WTC11 (cell line): ENCODE measurements around the gene ZFPL1. TPM values are rescaled to one million over a fixed set of nuclear protein-coding genes. Genes with fewer than 3 reads are reported as not detected.

ENCODE experiments used
- ATAC-seq: fragments of 200-7000 bp; cut with Tn5 transposase; 2 replicates; pipeline ENCODE4 v1.10.0; 2021; ENCODE audit warnings: mild to moderate bottlenecking, moderate library complexity
- CTCF ChIA-PET: fragments of 300-600 bp; sonication (Branson Sonifier 250); formaldehyde crosslinking; loops from one replicate; lab custom pipeline; 2021; ENCODE audit warnings: antibody characterized with exemption; lab: Charles Lee
- POLR2A ChIA-PET: fragments of 350-600 bp; sonication (Branson Sonifier 250); formaldehyde crosslinking; loops from one replicate; lab custom pipeline; 2021; ENCODE audit warnings: antibody characterized with exemption; lab: Charles Lee
- DNase-seq: peaks from one replicate; pipeline ENCODE4 v3.0.0; 2021; ENCODE audit warnings: low spot score
- H3K27ac Mint-ChIP-seq: 2 replicates; pipeline ENCODE4 v1.8.0; 2021; ENCODE audit warnings: mixed read lengths
- H3K27me3 Mint-ChIP-seq: 2 replicates; pipeline ENCODE4 v1.8.0; 2021; ENCODE audit warnings: low read depth, mild to moderate bottlenecking, moderate library complexity, mixed read lengths
- H3K36me3 Mint-ChIP-seq: 2 replicates; pipeline ENCODE4 v1.8.0; 2021; ENCODE audit warnings: mixed read lengths
- H3K4me1 Mint-ChIP-seq: 2 replicates; pipeline ENCODE4 v1.8.0; 2022; ENCODE audit warnings: mixed read lengths
- H3K4me3 Mint-ChIP-seq: 2 replicates; pipeline ENCODE4 v1.8.0; 2021; ENCODE audit warnings: mild to moderate bottlenecking, moderate library complexity, mixed read lengths
- H3K9me3 Mint-ChIP-seq: 2 replicates; pipeline ENCODE4 v1.8.0; 2021; ENCODE audit warnings: mixed read lengths
- CBFB ChIP-seq: sonication (generic); formaldehyde crosslinking; IDR thresholded peaks from 2 replicates; pipeline ENCODE4 v1.8.1; 2022; ENCODE audit warnings: mild to moderate bottlenecking, low read depth, missing genetic modification reagents
- CREB1 ChIP-seq: sonication (generic); formaldehyde crosslinking; IDR thresholded peaks from 2 replicates; pipeline ENCODE4 v1.8.0; 2023; ENCODE audit warnings: mild to moderate bottlenecking, missing genetic modification reagents
- ELF4 ChIP-seq: sonication (generic); formaldehyde crosslinking; IDR thresholded peaks from 2 replicates; pipeline ENCODE4 v1.8.1; 2022; ENCODE audit warnings: low read depth, mild to moderate bottlenecking, moderate library complexity, missing genetic modification reagents
- SP1 ChIP-seq: sonication (generic); formaldehyde crosslinking; conservative IDR thresholded peaks from 2 replicates; pipeline ENCODE4 v1.8.1; 2022; ENCODE audit warnings: missing genetic modification reagents
- TEAD4 ChIP-seq: sonication (generic); formaldehyde crosslinking; IDR thresholded peaks from 2 replicates; pipeline ENCODE4 v1.8.0; 2022; ENCODE audit warnings: mild to moderate bottlenecking, missing genetic modification reagents
- TP53 ChIP-seq: sonication (generic); formaldehyde crosslinking; IDR thresholded peaks from 2 replicates; pipeline ENCODE4 v1.8.1; 2023; ENCODE audit warnings: mild to moderate bottlenecking, missing genetic modification reagents
- total RNA-seq: library from RNA; stranded (reverse); gene quantifications from 3 replicates; pipeline ENCODE4 v1.2.3, GENCODE V29; 2021
- TF ChIP-seq, protein P1 (sequence below): fragments of 250-450 bp; sonication (Bioruptor Pico); IDR thresholded peaks from 2 replicates; pipeline ENCODE4 v1.9.0; 2021; ENCODE audit warnings: mild to moderate bottlenecking
- TF ChIP-seq, protein P2 (sequence below): sonication (generic); formaldehyde crosslinking; IDR thresholded peaks from 2 replicates; pipeline ENCODE4 v1.8.0; 2022; ENCODE audit warnings: mild to moderate bottlenecking, missing genetic modification reagents
- TF ChIP-seq, protein P3 (sequence below): sonication (generic); formaldehyde crosslinking; IDR thresholded peaks from 2 replicates; pipeline ENCODE4 v1.8.1; 2023; ENCODE audit warnings: mild to moderate bottlenecking, missing genetic modification reagents, moderate library complexity
- TF ChIP-seq, protein P4 (sequence below): sonication (generic); formaldehyde crosslinking; conservative IDR thresholded peaks from 2 replicates; pipeline ENCODE4 v1.8.1; 2023; ENCODE audit warnings: mild to moderate bottlenecking, low read depth, missing genetic modification reagents, moderate library complexity
- TF ChIP-seq, protein P5 (sequence below): sonication (generic); formaldehyde crosslinking; IDR thresholded peaks from 2 replicates; pipeline ENCODE4 v1.8.1; 2023; ENCODE audit warnings: mild to moderate bottlenecking, moderate library complexity, missing genetic modification reagents
- TF ChIP-seq, protein P6 (sequence below): sonication (generic); formaldehyde crosslinking; IDR thresholded peaks from 2 replicates; pipeline ENCODE4 v1.8.1; 2023; ENCODE audit warnings: mild to moderate bottlenecking, missing genetic modification reagents
- TF ChIP-seq, protein P7 (sequence below): sonication (generic); formaldehyde crosslinking; IDR thresholded peaks from 2 replicates; pipeline ENCODE4 v1.8.1; 2023; ENCODE audit warnings: mild to moderate bottlenecking, missing genetic modification reagents, borderline replicate concordance

Gene ZFPL1
- total RNA-seq, 1 experiment from 2014 or later, result 33.8 TPM

DNA sequence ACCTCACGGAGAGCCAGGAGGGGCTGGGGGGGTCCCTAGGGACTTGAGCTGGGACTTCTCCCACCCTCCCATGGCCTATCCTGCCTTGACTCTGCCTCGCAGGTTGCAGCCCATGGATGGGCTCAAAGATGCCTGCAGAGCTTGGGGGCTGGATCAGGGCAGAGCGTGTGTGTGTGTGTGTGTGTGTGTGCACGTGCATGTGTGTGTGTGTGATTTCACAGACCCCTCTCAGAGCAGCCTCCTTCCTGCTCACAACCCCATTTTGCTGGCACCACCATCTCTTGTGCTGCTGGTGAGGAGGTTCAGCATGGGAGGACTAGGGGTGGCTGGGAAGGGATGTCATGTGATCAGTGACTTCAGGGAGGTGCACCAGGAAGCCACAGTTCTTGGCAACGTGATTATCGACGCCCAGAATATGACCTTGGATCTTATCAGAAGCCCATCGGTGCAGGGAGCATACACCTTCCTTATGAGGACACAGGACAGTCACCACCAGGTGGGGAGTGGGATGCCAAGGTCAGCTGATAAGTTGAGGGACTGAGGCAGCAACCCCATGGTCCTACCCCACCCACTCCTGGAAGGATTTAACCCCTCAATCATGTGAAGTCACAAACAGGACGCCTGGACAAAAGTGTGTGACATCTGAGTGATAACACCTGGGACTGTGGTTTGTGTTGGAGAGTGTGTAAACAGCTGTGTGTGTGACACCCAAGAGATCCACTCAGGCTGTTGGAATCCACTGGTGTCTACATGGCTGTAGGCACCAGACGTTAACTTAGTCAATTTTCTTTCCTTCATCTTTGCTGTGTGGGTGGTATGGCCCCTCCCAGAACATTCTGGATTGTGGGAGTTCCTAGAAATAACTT, 23.8 kb upstream of the ZFPL1 start (continued):
- TF ChIP-seq, protein P1, sequence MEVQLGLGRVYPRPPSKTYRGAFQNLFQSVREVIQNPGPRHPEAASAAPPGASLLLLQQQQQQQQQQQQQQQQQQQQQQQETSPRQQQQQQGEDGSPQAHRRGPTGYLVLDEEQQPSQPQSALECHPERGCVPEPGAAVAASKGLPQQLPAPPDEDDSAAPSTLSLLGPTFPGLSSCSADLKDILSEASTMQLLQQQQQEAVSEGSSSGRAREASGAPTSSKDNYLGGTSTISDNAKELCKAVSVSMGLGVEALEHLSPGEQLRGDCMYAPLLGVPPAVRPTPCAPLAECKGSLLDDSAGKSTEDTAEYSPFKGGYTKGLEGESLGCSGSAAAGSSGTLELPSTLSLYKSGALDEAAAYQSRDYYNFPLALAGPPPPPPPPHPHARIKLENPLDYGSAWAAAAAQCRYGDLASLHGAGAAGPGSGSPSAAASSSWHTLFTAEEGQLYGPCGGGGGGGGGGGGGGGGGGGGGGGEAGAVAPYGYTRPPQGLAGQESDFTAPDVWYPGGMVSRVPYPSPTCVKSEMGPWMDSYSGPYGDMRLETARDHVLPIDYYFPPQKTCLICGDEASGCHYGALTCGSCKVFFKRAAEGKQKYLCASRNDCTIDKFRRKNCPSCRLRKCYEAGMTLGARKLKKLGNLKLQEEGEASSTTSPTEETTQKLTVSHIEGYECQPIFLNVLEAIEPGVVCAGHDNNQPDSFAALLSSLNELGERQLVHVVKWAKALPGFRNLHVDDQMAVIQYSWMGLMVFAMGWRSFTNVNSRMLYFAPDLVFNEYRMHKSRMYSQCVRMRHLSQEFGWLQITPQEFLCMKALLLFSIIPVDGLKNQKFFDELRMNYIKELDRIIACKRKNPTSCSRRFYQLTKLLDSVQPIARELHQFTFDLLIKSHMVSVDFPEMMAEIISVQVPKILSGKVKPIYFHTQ, result no peak
- no peak for TF ChIP-seq TEAD4 (CRISPR knock-in tag)
- TF ChIP-seq SP1 (CRISPR knock-in tag), result no peak
- TF ChIP-seq, all 79 proteins: peak for 0

DNA sequence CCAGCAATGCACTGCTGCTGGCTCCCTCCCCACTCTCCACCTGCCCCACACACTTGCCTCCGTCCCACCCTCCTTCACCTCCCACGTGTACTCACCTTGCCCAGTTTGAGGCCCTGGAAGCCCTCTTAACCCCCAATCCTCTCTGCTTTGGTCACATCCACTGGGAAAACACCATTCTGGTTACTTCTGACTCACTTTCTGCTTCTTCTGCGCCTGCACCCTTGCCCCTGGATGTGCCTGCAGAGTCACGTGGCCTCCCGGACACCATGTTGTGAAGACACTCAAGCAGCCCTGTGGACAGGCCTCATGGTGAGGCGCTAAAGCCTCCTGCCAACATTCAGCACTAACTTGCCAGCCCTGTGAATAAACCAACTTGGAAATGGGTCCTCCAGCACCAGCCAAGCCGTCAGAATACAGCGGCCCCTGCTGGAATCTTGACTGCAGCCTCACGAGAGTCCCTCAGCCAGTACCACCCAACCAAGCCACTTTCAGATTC, 23.1 kb upstream of the ZFPL1 start:
- POLR2A ChIA-PET, result no interaction called here

More for the DNA sequence above, 23.1 kb upstream of the ZFPL1 start:
- H3K27ac Mint-ChIP-seq, result peak overlapping the region; percentile 91
- ATAC-seq (peak; percentile 87), DNase-seq (peak; percentile 62)
- no peaks in the 10 kb centered on the region for H3K9me3 Mint-ChIP-seq
- H3K4me1 Mint-ChIP-seq, result peaks cover 4% of the 10 kb centered on the region
- CTCF ChIA-PET, result no interaction called here
- H3K36me3 Mint-ChIP-seq, result no peaks in the 10 kb centered on the region
- H3K27me3 Mint-ChIP-seq, result no peaks in the 10 kb centered on the region; the same call in 1 of the 2 replicates
- H3K4me3 Mint-ChIP-seq, result no peak overlapping the region
- TF ChIP-seq TP53 (CRISPR knock-in tag) (no peak), TEAD4 (CRISPR knock-in tag) (no peak), ELF4 (CRISPR knock-in tag) (no peak), CBFB (CRISPR knock-in tag) (no peak), CREB1 (CRISPR knock-in tag) (no peak)
- TF ChIP-seq, protein P2, sequence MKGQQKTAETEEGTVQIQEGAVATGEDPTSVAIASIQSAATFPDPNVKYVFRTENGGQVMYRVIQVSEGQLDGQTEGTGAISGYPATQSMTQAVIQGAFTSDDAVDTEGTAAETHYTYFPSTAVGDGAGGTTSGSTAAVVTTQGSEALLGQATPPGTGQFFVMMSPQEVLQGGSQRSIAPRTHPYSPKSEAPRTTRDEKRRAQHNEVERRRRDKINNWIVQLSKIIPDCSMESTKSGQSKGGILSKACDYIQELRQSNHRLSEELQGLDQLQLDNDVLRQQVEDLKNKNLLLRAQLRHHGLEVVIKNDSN (CRISPR knock-in tag), result peak; percentile 24; the same call in 1 of the 2 replicates
- TF ChIP-seq, protein P3, sequence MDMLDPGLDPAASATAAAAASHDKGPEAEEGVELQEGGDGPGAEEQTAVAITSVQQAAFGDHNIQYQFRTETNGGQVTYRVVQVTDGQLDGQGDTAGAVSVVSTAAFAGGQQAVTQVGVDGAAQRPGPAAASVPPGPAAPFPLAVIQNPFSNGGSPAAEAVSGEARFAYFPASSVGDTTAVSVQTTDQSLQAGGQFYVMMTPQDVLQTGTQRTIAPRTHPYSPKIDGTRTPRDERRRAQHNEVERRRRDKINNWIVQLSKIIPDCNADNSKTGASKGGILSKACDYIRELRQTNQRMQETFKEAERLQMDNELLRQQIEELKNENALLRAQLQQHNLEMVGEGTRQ (CRISPR knock-in tag), result peak; percentile 38; the same call in 1 of the 2 replicates
- TF ChIP-seq, protein P4, sequence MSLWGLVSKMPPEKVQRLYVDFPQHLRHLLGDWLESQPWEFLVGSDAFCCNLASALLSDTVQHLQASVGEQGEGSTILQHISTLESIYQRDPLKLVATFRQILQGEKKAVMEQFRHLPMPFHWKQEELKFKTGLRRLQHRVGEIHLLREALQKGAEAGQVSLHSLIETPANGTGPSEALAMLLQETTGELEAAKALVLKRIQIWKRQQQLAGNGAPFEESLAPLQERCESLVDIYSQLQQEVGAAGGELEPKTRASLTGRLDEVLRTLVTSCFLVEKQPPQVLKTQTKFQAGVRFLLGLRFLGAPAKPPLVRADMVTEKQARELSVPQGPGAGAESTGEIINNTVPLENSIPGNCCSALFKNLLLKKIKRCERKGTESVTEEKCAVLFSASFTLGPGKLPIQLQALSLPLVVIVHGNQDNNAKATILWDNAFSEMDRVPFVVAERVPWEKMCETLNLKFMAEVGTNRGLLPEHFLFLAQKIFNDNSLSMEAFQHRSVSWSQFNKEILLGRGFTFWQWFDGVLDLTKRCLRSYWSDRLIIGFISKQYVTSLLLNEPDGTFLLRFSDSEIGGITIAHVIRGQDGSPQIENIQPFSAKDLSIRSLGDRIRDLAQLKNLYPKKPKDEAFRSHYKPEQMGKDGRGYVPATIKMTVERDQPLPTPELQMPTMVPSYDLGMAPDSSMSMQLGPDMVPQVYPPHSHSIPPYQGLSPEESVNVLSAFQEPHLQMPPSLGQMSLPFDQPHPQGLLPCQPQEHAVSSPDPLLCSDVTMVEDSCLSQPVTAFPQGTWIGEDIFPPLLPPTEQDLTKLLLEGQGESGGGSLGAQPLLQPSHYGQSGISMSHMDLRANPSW, result no peak
- TF ChIP-seq, protein P5, sequence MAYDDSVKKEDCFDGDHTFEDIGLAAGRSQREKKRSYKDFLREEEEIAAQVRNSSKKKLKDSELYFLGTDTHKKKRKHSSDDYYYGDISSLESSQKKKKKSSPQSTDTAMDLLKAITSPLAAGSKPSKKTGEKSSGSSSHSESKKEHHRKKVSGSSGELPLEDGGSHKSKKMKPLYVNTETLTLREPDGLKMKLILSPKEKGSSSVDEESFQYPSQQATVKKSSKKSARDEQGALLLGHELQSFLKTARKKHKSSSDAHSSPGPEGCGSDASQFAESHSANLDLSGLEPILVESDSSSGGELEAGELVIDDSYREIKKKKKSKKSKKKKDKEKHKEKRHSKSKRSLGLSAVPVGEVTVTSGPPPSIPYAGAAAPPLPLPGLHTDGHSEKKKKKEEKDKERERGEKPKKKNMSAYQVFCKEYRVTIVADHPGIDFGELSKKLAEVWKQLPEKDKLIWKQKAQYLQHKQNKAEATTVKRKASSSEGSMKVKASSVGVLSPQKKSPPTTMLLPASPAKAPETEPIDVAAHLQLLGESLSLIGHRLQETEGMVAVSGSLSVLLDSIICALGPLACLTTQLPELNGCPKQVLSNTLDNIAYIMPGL (CRISPR knock-in tag), result no peak
- TF ChIP-seq, protein P6, sequence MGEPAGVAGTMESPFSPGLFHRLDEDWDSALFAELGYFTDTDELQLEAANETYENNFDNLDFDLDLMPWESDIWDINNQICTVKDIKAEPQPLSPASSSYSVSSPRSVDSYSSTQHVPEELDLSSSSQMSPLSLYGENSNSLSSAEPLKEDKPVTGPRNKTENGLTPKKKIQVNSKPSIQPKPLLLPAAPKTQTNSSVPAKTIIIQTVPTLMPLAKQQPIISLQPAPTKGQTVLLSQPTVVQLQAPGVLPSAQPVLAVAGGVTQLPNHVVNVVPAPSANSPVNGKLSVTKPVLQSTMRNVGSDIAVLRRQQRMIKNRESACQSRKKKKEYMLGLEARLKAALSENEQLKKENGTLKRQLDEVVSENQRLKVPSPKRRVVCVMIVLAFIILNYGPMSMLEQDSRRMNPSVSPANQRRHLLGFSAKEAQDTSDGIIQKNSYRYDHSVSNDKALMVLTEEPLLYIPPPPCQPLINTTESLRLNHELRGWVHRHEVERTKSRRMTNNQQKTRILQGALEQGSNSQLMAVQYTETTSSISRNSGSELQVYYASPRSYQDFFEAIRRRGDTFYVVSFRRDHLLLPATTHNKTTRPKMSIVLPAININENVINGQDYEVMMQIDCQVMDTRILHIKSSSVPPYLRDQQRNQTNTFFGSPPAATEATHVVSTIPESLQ (CRISPR knock-in tag), result no peak
- TF ChIP-seq, protein P7, sequence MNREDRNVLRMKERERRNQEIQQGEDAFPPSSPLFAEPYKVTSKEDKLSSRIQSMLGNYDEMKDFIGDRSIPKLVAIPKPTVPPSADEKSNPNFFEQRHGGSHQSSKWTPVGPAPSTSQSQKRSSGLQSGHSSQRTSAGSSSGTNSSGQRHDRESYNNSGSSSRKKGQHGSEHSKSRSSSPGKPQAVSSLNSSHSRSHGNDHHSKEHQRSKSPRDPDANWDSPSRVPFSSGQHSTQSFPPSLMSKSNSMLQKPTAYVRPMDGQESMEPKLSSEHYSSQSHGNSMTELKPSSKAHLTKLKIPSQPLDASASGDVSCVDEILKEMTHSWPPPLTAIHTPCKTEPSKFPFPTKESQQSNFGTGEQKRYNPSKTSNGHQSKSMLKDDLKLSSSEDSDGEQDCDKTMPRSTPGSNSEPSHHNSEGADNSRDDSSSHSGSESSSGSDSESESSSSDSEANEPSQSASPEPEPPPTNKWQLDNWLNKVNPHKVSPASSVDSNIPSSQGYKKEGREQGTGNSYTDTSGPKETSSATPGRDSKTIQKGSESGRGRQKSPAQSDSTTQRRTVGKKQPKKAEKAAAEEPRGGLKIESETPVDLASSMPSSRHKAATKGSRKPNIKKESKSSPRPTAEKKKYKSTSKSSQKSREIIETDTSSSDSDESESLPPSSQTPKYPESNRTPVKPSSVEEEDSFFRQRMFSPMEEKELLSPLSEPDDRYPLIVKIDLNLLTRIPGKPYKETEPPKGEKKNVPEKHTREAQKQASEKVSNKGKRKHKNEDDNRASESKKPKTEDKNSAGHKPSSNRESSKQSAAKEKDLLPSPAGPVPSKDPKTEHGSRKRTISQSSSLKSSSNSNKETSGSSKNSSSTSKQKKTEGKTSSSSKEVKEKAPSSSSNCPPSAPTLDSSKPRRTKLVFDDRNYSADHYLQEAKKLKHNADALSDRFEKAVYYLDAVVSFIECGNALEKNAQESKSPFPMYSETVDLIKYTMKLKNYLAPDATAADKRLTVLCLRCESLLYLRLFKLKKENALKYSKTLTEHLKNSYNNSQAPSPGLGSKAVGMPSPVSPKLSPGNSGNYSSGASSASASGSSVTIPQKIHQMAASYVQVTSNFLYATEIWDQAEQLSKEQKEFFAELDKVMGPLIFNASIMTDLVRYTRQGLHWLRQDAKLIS (CRISPR knock-in tag), result no peak
